WTC11 (cell line): ENCODE measurements around the gene KIF26A.

Experiments
- CTCF ChIP-seq: fragments of 200-600 bp; IDR thresholded peaks from 2 replicates; pipeline ENCODE4 v1.8.0; 2022; ENCODE audit warnings: antibody characterized with exemption
- E2F1 ChIP-seq: sonication (generic); formaldehyde crosslinking; IDR thresholded peaks from 2 replicates; pipeline ENCODE4 v1.8.0; 2022; ENCODE audit warnings: mild to moderate bottlenecking, missing genetic modification reagents

GRCh38 chr14:104105822-104106470 is 32.4 kb upstream of the KIF26A start:
- TF ChIP-seq E2F1 (CRISPR knock-in tag) (no peak), CTCF (no peak)
